IMR-90 (cell line): ENCODE data around the gene GCN1.

ENCODE experiments used
- TF ChIP-seq, protein P1 (sequence below): fragments of 150-350 bp; IDR thresholded peaks from 2 replicates; pipeline ENCODE4 v1.6.1; 2016; ENCODE audit warnings: low read depth, mild to moderate bottlenecking, low read length, moderate library complexity, borderline replicate concordance
- TF ChIP-seq, protein P2 (sequence below): conservative IDR thresholded peaks from 2 replicates; pipeline ENCODE4 v1.5.1; 2012; ENCODE audit warnings: mild to moderate bottlenecking, low read depth, low read length, improper control_type of control experiment

DNA sequence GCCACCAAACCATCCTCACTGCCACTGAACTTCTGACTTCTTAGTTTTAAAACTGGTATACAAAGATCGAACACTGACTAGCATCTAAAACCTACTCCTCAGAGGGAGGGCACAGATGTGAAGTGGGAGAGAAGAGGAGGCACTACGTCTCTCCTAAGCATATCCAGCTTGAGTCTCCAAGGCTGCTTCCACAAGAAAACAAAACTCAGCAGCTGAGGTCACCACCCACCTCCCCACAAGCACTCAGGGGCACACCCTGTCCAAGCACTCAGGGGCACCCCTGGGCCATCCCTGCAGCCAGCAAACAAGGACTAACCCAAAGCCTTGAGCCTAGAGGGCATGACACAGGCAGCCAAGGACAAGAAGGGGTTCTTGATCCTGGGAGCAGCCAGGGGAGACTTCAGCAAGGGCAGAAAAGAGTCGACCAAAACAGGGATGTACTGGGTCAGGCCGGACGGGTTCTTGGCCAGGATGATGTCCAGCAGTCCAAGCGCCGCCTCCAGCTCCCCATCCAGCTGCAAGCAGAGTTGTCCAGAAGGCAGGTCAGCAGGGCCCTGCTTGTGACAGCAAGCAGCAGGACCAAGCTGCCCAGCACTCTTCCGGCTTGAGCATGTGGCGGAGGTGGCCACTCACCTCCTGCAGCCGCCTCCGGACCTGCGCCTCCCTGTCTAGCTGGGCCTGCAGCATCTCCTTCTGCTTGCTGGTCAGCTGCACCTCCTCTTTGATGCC, 34.8 kb downstream of the GCN1 start:
- TF ChIP-seq, protein P1, sequence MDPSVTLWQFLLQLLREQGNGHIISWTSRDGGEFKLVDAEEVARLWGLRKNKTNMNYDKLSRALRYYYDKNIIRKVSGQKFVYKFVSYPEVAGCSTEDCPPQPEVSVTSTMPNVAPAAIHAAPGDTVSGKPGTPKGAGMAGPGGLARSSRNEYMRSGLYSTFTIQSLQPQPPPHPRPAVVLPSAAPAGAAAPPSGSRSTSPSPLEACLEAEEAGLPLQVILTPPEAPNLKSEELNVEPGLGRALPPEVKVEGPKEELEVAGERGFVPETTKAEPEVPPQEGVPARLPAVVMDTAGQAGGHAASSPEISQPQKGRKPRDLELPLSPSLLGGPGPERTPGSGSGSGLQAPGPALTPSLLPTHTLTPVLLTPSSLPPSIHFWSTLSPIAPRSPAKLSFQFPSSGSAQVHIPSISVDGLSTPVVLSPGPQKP: no peak
- TF ChIP-seq, protein P2, sequence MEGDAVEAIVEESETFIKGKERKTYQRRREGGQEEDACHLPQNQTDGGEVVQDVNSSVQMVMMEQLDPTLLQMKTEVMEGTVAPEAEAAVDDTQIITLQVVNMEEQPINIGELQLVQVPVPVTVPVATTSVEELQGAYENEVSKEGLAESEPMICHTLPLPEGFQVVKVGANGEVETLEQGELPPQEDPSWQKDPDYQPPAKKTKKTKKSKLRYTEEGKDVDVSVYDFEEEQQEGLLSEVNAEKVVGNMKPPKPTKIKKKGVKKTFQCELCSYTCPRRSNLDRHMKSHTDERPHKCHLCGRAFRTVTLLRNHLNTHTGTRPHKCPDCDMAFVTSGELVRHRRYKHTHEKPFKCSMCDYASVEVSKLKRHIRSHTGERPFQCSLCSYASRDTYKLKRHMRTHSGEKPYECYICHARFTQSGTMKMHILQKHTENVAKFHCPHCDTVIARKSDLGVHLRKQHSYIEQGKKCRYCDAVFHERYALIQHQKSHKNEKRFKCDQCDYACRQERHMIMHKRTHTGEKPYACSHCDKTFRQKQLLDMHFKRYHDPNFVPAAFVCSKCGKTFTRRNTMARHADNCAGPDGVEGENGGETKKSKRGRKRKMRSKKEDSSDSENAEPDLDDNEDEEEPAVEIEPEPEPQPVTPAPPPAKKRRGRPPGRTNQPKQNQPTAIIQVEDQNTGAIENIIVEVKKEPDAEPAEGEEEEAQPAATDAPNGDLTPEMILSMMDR: no peak
